Measurements from ENCODE around the gene S100A2. TPM values are rescaled to one million over a fixed set of nuclear protein-coding genes. Genes with fewer than 3 reads are reported as not detected.

The S100A2 gene
- total and polyA plus RNA-seq, 2 of the 13 experiments (the other 11 are each of a cell fraction or from before 2014, with no cell fraction given) = 1.2 TPM

- in situ Hi-C loops (cut with HindIII; ENCODE audit: extremely low pct_ligation_motif_present, low pct_unique_long_range_greater_than_20kb) = loop anchor here (10.0 kb wide), 2 partner anchors 232 to 262 kb away; partner anchors contain the start of gene SLC27A3
- no peaks in the 10 kb centered on the region for H3K36me3 ChIP-seq (replicated peaks in 1 of 2; ENCODE audit: control insufficient read depth in 1 of 2, insufficient read depth in 2 of 2, low read length in 2 of 2)
- no TSS peak for BruUV-seq (replicated peaks)
- ChIA-PET POLR2A (no interaction called here), CTCF (ENCODE audit: low intra/inter-chr PET ratio, low total read pairs) (interaction anchor here (4.2 kb wide), 1 partner anchor 56 kb away, joined by 63 read pairs; no protein-coding TSS in a partner anchor)
- intact Hi-C loops (cut with micrococcal nuclease; ENCODE audit: unreplicated experiment) = loop anchor here (5.0 kb wide), 1 partner anchor 114 kb away; the partner anchor contains the start of genes S100A1 and S100A13
- H3K27ac ChIP-seq (ENCODE audit: extremely low read length, insufficient read depth, low read length) = no peak overlapping the region
- H3K4me3 ChIP-seq (replicated peaks in 1 of 3; ENCODE audit: insufficient read depth in 1 of 3, low read depth in 2 of 3, low read length in 3 of 3) = no peak overlapping the region
- TF ChIP-seq, protein P1, sequence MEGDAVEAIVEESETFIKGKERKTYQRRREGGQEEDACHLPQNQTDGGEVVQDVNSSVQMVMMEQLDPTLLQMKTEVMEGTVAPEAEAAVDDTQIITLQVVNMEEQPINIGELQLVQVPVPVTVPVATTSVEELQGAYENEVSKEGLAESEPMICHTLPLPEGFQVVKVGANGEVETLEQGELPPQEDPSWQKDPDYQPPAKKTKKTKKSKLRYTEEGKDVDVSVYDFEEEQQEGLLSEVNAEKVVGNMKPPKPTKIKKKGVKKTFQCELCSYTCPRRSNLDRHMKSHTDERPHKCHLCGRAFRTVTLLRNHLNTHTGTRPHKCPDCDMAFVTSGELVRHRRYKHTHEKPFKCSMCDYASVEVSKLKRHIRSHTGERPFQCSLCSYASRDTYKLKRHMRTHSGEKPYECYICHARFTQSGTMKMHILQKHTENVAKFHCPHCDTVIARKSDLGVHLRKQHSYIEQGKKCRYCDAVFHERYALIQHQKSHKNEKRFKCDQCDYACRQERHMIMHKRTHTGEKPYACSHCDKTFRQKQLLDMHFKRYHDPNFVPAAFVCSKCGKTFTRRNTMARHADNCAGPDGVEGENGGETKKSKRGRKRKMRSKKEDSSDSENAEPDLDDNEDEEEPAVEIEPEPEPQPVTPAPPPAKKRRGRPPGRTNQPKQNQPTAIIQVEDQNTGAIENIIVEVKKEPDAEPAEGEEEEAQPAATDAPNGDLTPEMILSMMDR (CRISPR knock-in tag; IDR thresholded peaks at IDR 0.05) = peak; percentile 22; the same call in 1 of the 2 replicates
- no peak for TF ChIP-seq SMARCC2 (IDR thresholded peaks at IDR 0.05)
- no peak for ATAC-seq
- no peak for FAIRE-seq
- H3K9ac ChIP-seq (ENCODE audit: insufficient read depth, low read depth, low read length) = no peak overlapping the region
- no peak overlapping the region for H3K4me2 ChIP-seq (ENCODE audit: low read depth, low read length)
- peaks cover 15% of the 10 kb centered on the region for H3K4me1 ChIP-seq (ENCODE audit: insufficient read depth, low read length)
- H4K20me1 ChIP-seq (ENCODE audit: insufficient read depth, low read length) = no peaks in the 10 kb centered on the region
- no peaks in the 10 kb centered on the region for H3K79me2 ChIP-seq (ENCODE audit: insufficient read depth, low read length)
- WGBS (ENCODE audit: low lambda C conversion rate) = 41% methylated on average over 3 of the region's 3 CpGs
- H3K27me3 ChIP-seq (ENCODE audit: control insufficient read depth in 1 of 2, insufficient read depth in 2 of 2, low read length in 2 of 2) = no peaks in the 10 kb centered on the region; a peak in 3 of 5 replicates
- H2AFZ ChIP-seq (ENCODE audit: low read length) = no peak overlapping the region
- no peak for DNase-seq (ENCODE audit: low spot score)
- H3K9me3 ChIP-seq (ENCODE audit: low read length) = no peaks in the 10 kb centered on the region
Observed at GRCh38 chr1:153513023-153513422, 52.6 kb downstream of the S100A2 start.

Other genes starting within 250 kb of the S100A2 start
- not detected in 2 replicates for gene PGLYRP4, start 217.0 kb downstream of the S100A2 start, total RNA-seq (2016; rRNA removed; fragmentation: Illumina TruSeq; extraction: Trizol)
- gene PGLYRP4, start 217.0 kb downstream of the S100A2 start, polyA plus RNA-seq (2011; rRNA removed) = not detected in 2 replicates
- gene S100A9, start 208.0 kb downstream of the S100A2 start, total RNA-seq (2016; rRNA removed; fragmentation: Illumina TruSeq; extraction: Trizol) = 0.31 and 1.1 TPM in 2 replicates
- gene S100A9, start 208.0 kb downstream of the S100A2 start, polyA plus RNA-seq (2011; rRNA removed) = 0.61 and 0.69 TPM in 2 replicates
- gene S100A12, start 190.2 kb downstream of the S100A2 start, total RNA-seq (2016; rRNA removed; fragmentation: Illumina TruSeq; extraction: Trizol) = not detected in 2 replicates
- not detected in 2 replicates for gene S100A12, start 190.2 kb downstream of the S100A2 start, polyA plus RNA-seq (2011; rRNA removed)
- gene S100A8, start 174.8 kb downstream of the S100A2 start, total RNA-seq (2016; rRNA removed; fragmentation: Illumina TruSeq; extraction: Trizol) = not detected in 2 replicates
- gene S100A8, start 174.8 kb downstream of the S100A2 start, polyA plus RNA-seq (2011; rRNA removed) = not detected in 2 replicates
- gene S100A7A, start 149.3 kb downstream of the S100A2 start, total RNA-seq (2016; rRNA removed; fragmentation: Illumina TruSeq; extraction: Trizol) = not detected in 2 replicates
- gene S100A7A, start 149.3 kb downstream of the S100A2 start, polyA plus RNA-seq (2011; rRNA removed) = not detected in 2 replicates
- gene S100A7, start 105.2 kb downstream of the S100A2 start, total RNA-seq (2016; rRNA removed; fragmentation: Illumina TruSeq; extraction: Trizol) = not detected in 2 replicates
- not detected in 2 replicates for gene S100A7, start 105.2 kb downstream of the S100A2 start, polyA plus RNA-seq (2011; rRNA removed)
- 85.0 and 87.3 TPM in 2 replicates for gene S100A6, start 29.9 kb downstream of the S100A2 start, total RNA-seq (2016; rRNA removed; fragmentation: Illumina TruSeq; extraction: Trizol)
- gene S100A6, start 29.9 kb downstream of the S100A2 start, polyA plus RNA-seq (2011; rRNA removed) = 72.9 and 82.2 TPM in 2 replicates
- not detected in 2 replicates for gene S100A5, start 24.9 kb downstream of the S100A2 start, total RNA-seq (2016; rRNA removed; fragmentation: Illumina TruSeq; extraction: Trizol)
- not detected in 2 replicates for gene S100A5, start 24.9 kb downstream of the S100A2 start, polyA plus RNA-seq (2011; rRNA removed)
- gene S100A4, start 20.0 kb downstream of the S100A2 start, total RNA-seq (2016; rRNA removed; fragmentation: Illumina TruSeq; extraction: Trizol) = 20.2 and 24.5 TPM in 2 replicates
- gene S100A4, start 20.0 kb downstream of the S100A2 start, polyA plus RNA-seq (2011; rRNA removed) = 9.6 and 12.9 TPM in 2 replicates
- gene S100A3, start 16.6 kb downstream of the S100A2 start, total RNA-seq (2016; rRNA removed; fragmentation: Illumina TruSeq; extraction: Trizol) = 2.5 and 2.8 TPM in 2 replicates
- gene S100A3, start 16.6 kb downstream of the S100A2 start, polyA plus RNA-seq (2011; rRNA removed) = 3.6 and 4.5 TPM in 2 replicates
- gene S100A16, start 47.3 kb upstream of the S100A2 start, total RNA-seq (2016; rRNA removed; fragmentation: Illumina TruSeq; extraction: Trizol) = 46.0 and 51.2 TPM in 2 replicates
- 195 and 203 TPM in 2 replicates for gene S100A16, start 47.3 kb upstream of the S100A2 start, polyA plus RNA-seq (2011; rRNA removed)
- 1.4 and 2.0 TPM in 2 replicates for gene S100A14, start 50.5 kb upstream of the S100A2 start, total RNA-seq (2016; rRNA removed; fragmentation: Illumina TruSeq; extraction: Trizol)
- 7.7 and 10.8 TPM in 2 replicates for gene S100A14, start 50.5 kb upstream of the S100A2 start, polyA plus RNA-seq (2011; rRNA removed)
- 89.5 and 115 TPM in 2 replicates for gene S100A13, start 61.7 kb upstream of the S100A2 start, total RNA-seq (2016; rRNA removed; fragmentation: Illumina TruSeq; extraction: Trizol)
- 172 TPM in 2 replicates for gene S100A13, start 61.7 kb upstream of the S100A2 start, polyA plus RNA-seq (2011; rRNA removed)
- 120 and 151 TPM in 2 replicates for gene S100A1, start 62.6 kb upstream of the S100A2 start, total RNA-seq (2016; rRNA removed; fragmentation: Illumina TruSeq; extraction: Trizol)
- gene S100A1, start 62.6 kb upstream of the S100A2 start, polyA plus RNA-seq (2011; rRNA removed) = 238 and 251 TPM in 2 replicates
- 35.4 and 38.0 TPM in 2 replicates for gene CHTOP, start 68.2 kb upstream of the S100A2 start, total RNA-seq (2016; rRNA removed; fragmentation: Illumina TruSeq; extraction: Trizol)
- gene CHTOP, start 68.2 kb upstream of the S100A2 start, polyA plus RNA-seq (2011; rRNA removed) = 47.1 and 51.9 TPM in 2 replicates
- 25.7 and 34.3 TPM in 2 replicates for gene SNAPIN, start 92.9 kb upstream of the S100A2 start, total RNA-seq (2016; rRNA removed; fragmentation: Illumina TruSeq; extraction: Trizol)
- 21.7 and 23.9 TPM in 2 replicates for gene SNAPIN, start 92.9 kb upstream of the S100A2 start, polyA plus RNA-seq (2011; rRNA removed)
- gene ILF2, start 105.1 kb upstream of the S100A2 start, total RNA-seq (2016; rRNA removed; fragmentation: Illumina TruSeq; extraction: Trizol) = 366 and 491 TPM in 2 replicates
- gene ILF2, start 105.1 kb upstream of the S100A2 start, polyA plus RNA-seq (2011; rRNA removed) = 206 and 292 TPM in 2 replicates
- gene NPR1, start 112.8 kb upstream of the S100A2 start, total RNA-seq (2016; rRNA removed; fragmentation: Illumina TruSeq; extraction: Trizol) = not detected in 2 replicates
- gene NPR1, start 112.8 kb upstream of the S100A2 start, polyA plus RNA-seq (2011; rRNA removed) = not detected in 2 replicates
- gene INTS3, start 162.2 kb upstream of the S100A2 start, total RNA-seq (2016; rRNA removed; fragmentation: Illumina TruSeq; extraction: Trizol) = 14.7 and 17.2 TPM in 2 replicates
- 27.2 and 28.2 TPM in 2 replicates for gene INTS3, start 162.2 kb upstream of the S100A2 start, polyA plus RNA-seq (2011; rRNA removed)
- 1.3 and 4.3 TPM in 2 replicates for gene SLC27A3, start 209.6 kb upstream of the S100A2 start, total RNA-seq (2016; rRNA removed; fragmentation: Illumina TruSeq; extraction: Trizol)
- gene SLC27A3, start 209.6 kb upstream of the S100A2 start, polyA plus RNA-seq (2011; rRNA removed) = 5.2 and 10.3 TPM in 2 replicates

Data from HepG2 (cell line).